H9 (cell line): ENCODE results near the gene PARD3. TPM values are rescaled to one million over a fixed set of nuclear protein-coding genes. Genes with fewer than 3 reads are reported as not detected.

Experiments
- DNase-seq: peaks from one replicate; pipeline ENCODE4 v3.0.0-alpha.2; 2017
- H2AFZ ChIP-seq: one replicate; pipeline ENCODE4 v1.6.1; 2013; ENCODE audit warnings: mild to moderate bottlenecking, low read length, control low read depth, moderate library complexity
- H2AK5ac ChIP-seq: 2 replicates; pipeline ENCODE4 v1.6.1; 2013; ENCODE audit warnings: low read length, control low read depth, mixed read lengths; ENCODE audit not compliant: insufficient read length
- H2BK120ac ChIP-seq: one replicate; pipeline ENCODE4 v1.6.1; 2013; ENCODE audit warnings: low read depth, mild to moderate bottlenecking, low read length, control low read depth, inconsistent platforms; ENCODE audit not compliant: poor library complexity, severe bottlenecking
- H2BK12ac ChIP-seq: 2 replicates; pipeline ENCODE4 v1.6.1; 2013; ENCODE audit warnings: low read length, control low read depth, mixed read lengths, low read depth; ENCODE audit not compliant: insufficient read length
- H2BK15ac ChIP-seq: 2 replicates; pipeline ENCODE4 v1.6.1; 2013; ENCODE audit warnings: low read depth, low read length, control low read depth
- H2BK20ac ChIP-seq: one replicate; pipeline ENCODE4 v1.6.1; 2013; ENCODE audit warnings: low read depth, mild to moderate bottlenecking, low read length, control low read depth, inconsistent platforms; ENCODE audit not compliant: poor library complexity, severe bottlenecking
- H2BK5ac ChIP-seq: 2 replicates; pipeline ENCODE4 v1.6.1; 2013; ENCODE audit warnings: low read length, control low read depth, mixed read lengths; ENCODE audit not compliant: insufficient read length
- H3K14ac ChIP-seq: 2 replicates; pipeline ENCODE4 v1.6.1; 2013; ENCODE audit warnings: low read length, control low read depth; ENCODE audit not compliant: insufficient read depth
- H3K18ac ChIP-seq: 2 replicates; pipeline ENCODE4 v1.6.1; 2013; ENCODE audit warnings: low read depth, mild to moderate bottlenecking, mixed read lengths, low read length, control low read depth; ENCODE audit not compliant: insufficient read length
- H3K23ac ChIP-seq: 2 replicates; pipeline ENCODE4 v1.6.1; 2013; ENCODE audit warnings: low read length, control low read depth, mixed read lengths, low read depth; ENCODE audit not compliant: insufficient read length
- H3K23me2 ChIP-seq: 2 replicates; pipeline ENCODE4 v1.6.1; 2013; ENCODE audit warnings: low read depth, mild to moderate bottlenecking, mixed read lengths, low read length, control low read depth; ENCODE audit not compliant: insufficient read length, poor library complexity, severe bottlenecking
- H3K27ac ChIP-seq: 2 replicates; pipeline ENCODE4 v1.5.1; 2013; ENCODE audit warnings: low read length, control low read depth, mixed read lengths, low read depth; ENCODE audit not compliant: insufficient read length
- H3K27me3 ChIP-seq: 2 replicates; pipeline ENCODE4 v1.6.1; 2013; ENCODE audit warnings: low read length, control low read depth, inconsistent platforms; ENCODE audit not compliant: insufficient read depth
- H3K4ac ChIP-seq: 2 replicates; pipeline ENCODE4 v1.6.1; 2013; ENCODE audit warnings: low read depth, mild to moderate bottlenecking, control low read depth, inconsistent platforms, low read length, moderate library complexity
- H3K4me1 ChIP-seq: 2 replicates; pipeline ENCODE4 v1.6.1; 2013; ENCODE audit warnings: low read length, control low read depth, inconsistent platforms; ENCODE audit not compliant: insufficient read depth
- H3K4me2 ChIP-seq: 2 replicates; pipeline ENCODE4 v1.6.1; 2013; ENCODE audit warnings: low read length, control low read depth, mixed read lengths; ENCODE audit not compliant: insufficient read length, insufficient read depth
- H3K56ac ChIP-seq: 2 replicates; pipeline ENCODE4 v1.6.1; 2013; ENCODE audit warnings: low read depth, mild to moderate bottlenecking, mixed read lengths, low read length, control low read depth; ENCODE audit not compliant: insufficient read length
- H3K79me1 ChIP-seq: 2 replicates; pipeline ENCODE4 v1.6.1; 2013; ENCODE audit warnings: low read depth, mild to moderate bottlenecking, moderate library complexity, low read length, control low read depth, inconsistent platforms; ENCODE audit not compliant: insufficient read depth, poor library complexity, severe bottlenecking
- H3K79me2 ChIP-seq: 2 replicates; pipeline ENCODE4 v1.6.1; 2013; ENCODE audit warnings: low read length, control low read depth, inconsistent platforms; ENCODE audit not compliant: insufficient read depth
- H3K9ac ChIP-seq: 2 replicates; pipeline ENCODE4 v1.6.1; 2013; ENCODE audit warnings: low read length, control low read depth, mixed read lengths; ENCODE audit not compliant: insufficient read length; ENCODE audit errors: extremely low read depth
- H3K9me3 ChIP-seq: one replicate; pipeline ENCODE4 v1.6.1; 2013; ENCODE audit warnings: low read depth, low read length, inconsistent platforms; ENCODE audit not compliant: control insufficient read depth
- H3T11ph ChIP-seq: one replicate; pipeline ENCODE4 v1.6.1; 2013; ENCODE audit warnings: mild to moderate bottlenecking, low read length, control low read depth, inconsistent platforms
- H4K20me1 ChIP-seq: one replicate; pipeline ENCODE4 v1.6.1; 2013; ENCODE audit not compliant: control insufficient read depth, insufficient read length, insufficient read depth
- H4K5ac ChIP-seq: 2 replicates; pipeline ENCODE4 v1.6.1; 2013; ENCODE audit warnings: low read depth, mild to moderate bottlenecking, mixed read lengths, low read length, control low read depth; ENCODE audit not compliant: insufficient read length
- H4K8ac ChIP-seq: replicated peaks from 2 replicates; pipeline ENCODE4 v1.6.1; 2013; ENCODE audit warnings: low read length, control low read depth, mixed read lengths, low read depth; ENCODE audit not compliant: insufficient read length
- H4K91ac ChIP-seq: 2 replicates; pipeline ENCODE4 v1.6.1; 2013; ENCODE audit warnings: low read depth, mild to moderate bottlenecking, moderate library complexity, mixed read lengths, low read length, control low read depth; ENCODE audit not compliant: insufficient read length
- H3K27ac Mint-ChIP-seq, 3 experiments: 2 replicates in 2 of 3; 3 replicates in 1 of 3; pipeline ENCODE4 v1.8.0; 2020 to 2021; ENCODE audit warnings: mixed read lengths in 3 of 3, mild to moderate bottlenecking in 1 of 3, moderate library complexity in 1 of 3
- H3K27me3 Mint-ChIP-seq: 2 replicates; pipeline ENCODE4 v1.8.0; 2021; ENCODE audit warnings: low read depth, mild to moderate bottlenecking, moderate library complexity, mixed read lengths
- H3K36me3 Mint-ChIP-seq, 3 experiments: 2 replicates in 2 of 3; 3 replicates in 1 of 3; pipeline ENCODE4 v1.8.0; 2020 to 2021; ENCODE audit warnings: low read depth in 3 of 3, mixed read lengths in 3 of 3; ENCODE audit not compliant: insufficient read depth in 1 of 3
- H3K4me1 Mint-ChIP-seq, 2 experiments: 2 replicates each; pipeline ENCODE4 v1.8.0; 2020; ENCODE audit warnings: mixed read lengths in 2 of 2
- H3K4me3 Mint-ChIP-seq, 2 experiments: 2 replicates in 1 of 2; 3 replicates in 1 of 2; pipeline ENCODE4 v1.8.0; 2020 to 2021; ENCODE audit warnings: mild to moderate bottlenecking in 2 of 2, mixed read lengths in 2 of 2, moderate library complexity in 1 of 2
- H3K9me3 Mint-ChIP-seq, 2 experiments: 2 replicates in 1 of 2; 3 replicates in 1 of 2; pipeline ENCODE4 v1.8.0; 2020; ENCODE audit warnings: mild to moderate bottlenecking in 2 of 2, mixed read lengths in 2 of 2, moderate library complexity in 1 of 2
- CTCF ChIP-seq: fragments of 200-600 bp; sonication (generic); conservative IDR thresholded peaks from 3 replicates; pipeline ENCODE4 v1.8.0; 2021; ENCODE audit warnings: antibody characterized with exemption, mild to moderate bottlenecking
- WGBS: extraction: QIAGEN DNeasy Blood & Tissue Kit; methylation state at CpG from one replicate; pipeline ENCODE4 v1.1.7; 2013; ENCODE audit warnings: missing lambda C conversion rate, low lambda C conversion rate, mixed read lengths; ENCODE audit not compliant: insufficient read length; ENCODE audit errors: extremely low coverage; 5-methylcytosine and 5-hydroxymethylcytosine counted together
- total RNA-seq: library from RNA; stranded (reverse); gene quantifications from 2 replicates; pipeline ENCODE4 v1.2.1, GENCODE V29; 2021

Gene PARD3
- total RNA-seq, 1 experiment from 2014 or later = 44.7 TPM

DNA sequence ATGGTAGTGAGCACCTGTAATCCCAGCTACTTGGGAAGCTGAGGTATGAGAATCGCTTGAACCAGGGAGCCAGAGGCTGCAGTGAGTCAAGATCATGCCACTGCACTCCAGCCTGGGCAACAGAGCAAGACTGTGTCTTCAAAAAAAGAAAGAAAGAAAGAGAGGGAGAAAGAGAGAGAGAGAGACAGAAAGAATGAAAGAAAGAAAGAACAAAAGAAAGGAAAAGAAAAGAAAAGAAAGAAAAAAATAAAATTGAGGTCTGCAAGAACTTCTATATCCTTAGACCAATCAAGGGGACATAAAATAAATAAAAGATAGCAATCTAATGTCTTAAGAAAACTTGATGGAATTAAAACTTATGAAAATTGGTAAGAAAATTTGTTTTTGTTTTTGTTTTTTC, 34.9 kb upstream of the PARD3 start:
- Mint-ChIP-seq H3K27me3 (no peaks in the 10 kb centered on the region), H3K4me3 (no peak overlapping the region), H3K27ac (no peak overlapping the region), H3K4me1 (peaks cover 5 to 7% of the 10 kb centered on the region in 2 experiments; a peak in 3 of 4 replicates), H3K9me3 (no peaks in the 10 kb centered on the region), H3K36me3 (no peaks in the 10 kb centered on the region)
- no peaks in the 10 kb centered on the region for H3K23me2 ChIP-seq
- H2BK15ac ChIP-seq = no peak overlapping the region
- H3K4me2 ChIP-seq = no peak overlapping the region
- no peak overlapping the region for H2BK12ac ChIP-seq
- no peak for DNase-seq
- no peak overlapping the region for H2BK5ac ChIP-seq
- H3T11ph ChIP-seq = no peak overlapping the region
- H3K14ac ChIP-seq = no peak overlapping the region
- no peaks in the 10 kb centered on the region for H4K20me1 ChIP-seq
- no peak overlapping the region for H4K91ac ChIP-seq
- no peaks in the 10 kb centered on the region for H3K4me1 ChIP-seq
- no peak overlapping the region for H2AK5ac ChIP-seq
- no peak overlapping the region for H2BK120ac ChIP-seq
- no peak overlapping the region for H2BK20ac ChIP-seq
- H3K23ac ChIP-seq = no peak overlapping the region
- H3K4ac ChIP-seq = no peak overlapping the region
- H3K79me2 ChIP-seq = no peaks in the 10 kb centered on the region
- no peak overlapping the region for H4K5ac ChIP-seq
- no peak overlapping the region for H4K8ac ChIP-seq
- no peaks in the 10 kb centered on the region for H3K79me1 ChIP-seq
- no peak overlapping the region for H2AFZ ChIP-seq
- no peaks in the 10 kb centered on the region for H3K9me3 ChIP-seq
- no peak overlapping the region for H3K18ac ChIP-seq
- no peak overlapping the region for H3K9ac ChIP-seq
- H3K56ac ChIP-seq = no peak overlapping the region
- no peak for TF ChIP-seq CTCF
- WGBS = no CpG with 5 or more reads among the region's 1 CpG
- H3K27ac ChIP-seq = no peak overlapping the region
- H3K27me3 ChIP-seq = no peaks in the 10 kb centered on the region
